NCI-H510A (cell line): ENCODE measurements around the gene MYO9B.

Source experiments
- DNase-seq: peaks from one replicate; lab custom pipeline; 2025; lab: John Stamatoyannopoulos, UW

Gene MYO9B

DNA sequence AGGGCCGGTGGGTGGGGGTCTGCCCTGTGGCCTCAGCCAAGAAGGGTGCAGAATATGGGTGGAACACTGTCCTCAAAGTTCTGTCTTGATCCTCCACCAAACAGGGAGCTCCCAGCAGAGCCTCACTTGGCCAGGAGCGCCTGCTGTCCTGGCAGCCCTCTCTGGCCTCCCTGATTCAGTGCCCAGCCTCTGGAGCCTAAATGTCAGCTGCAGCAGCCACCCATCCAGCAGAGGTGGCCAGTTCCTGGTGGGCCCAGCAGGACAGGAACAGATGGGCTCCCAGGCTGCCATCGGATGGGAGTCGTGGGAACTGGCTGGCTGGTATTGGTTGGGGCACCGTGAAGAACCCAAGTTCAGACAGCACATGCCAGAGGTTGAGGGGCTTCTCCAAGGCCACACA lies 137.8 kb downstream of the MYO9B start:
- DNase-seq: no peak

DNA sequence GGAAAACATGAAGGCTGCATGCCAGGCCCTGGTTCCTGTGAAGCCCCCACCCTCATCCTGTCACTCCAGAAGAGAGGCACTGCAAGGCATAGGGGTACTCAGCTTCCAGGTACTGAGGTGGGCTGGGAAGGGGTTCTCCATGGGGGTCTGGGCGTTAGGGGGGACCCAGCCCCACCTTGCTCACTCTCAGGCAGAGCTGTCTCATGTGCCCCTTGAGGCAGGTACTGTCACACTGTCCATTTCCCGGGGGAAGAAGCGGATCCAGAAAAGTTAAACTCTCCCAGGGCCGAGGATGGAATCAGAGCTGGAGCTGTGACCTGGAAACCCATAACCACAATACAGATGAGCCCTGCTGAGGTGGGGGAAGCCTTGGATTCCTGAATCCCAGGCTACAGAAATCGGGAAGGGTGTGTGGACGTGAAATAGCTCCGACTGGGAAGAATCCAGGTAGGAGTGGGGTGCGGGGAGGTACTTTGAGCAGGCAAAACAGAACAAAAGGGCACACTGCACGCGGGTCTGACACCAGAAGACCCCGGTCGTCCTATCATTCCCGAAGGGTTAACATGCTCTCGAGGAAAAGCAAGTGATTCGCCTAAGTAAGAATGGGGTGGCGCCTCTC lies 139.0 kb downstream of the MYO9B start:
- DNase-seq: no peak

DNA sequence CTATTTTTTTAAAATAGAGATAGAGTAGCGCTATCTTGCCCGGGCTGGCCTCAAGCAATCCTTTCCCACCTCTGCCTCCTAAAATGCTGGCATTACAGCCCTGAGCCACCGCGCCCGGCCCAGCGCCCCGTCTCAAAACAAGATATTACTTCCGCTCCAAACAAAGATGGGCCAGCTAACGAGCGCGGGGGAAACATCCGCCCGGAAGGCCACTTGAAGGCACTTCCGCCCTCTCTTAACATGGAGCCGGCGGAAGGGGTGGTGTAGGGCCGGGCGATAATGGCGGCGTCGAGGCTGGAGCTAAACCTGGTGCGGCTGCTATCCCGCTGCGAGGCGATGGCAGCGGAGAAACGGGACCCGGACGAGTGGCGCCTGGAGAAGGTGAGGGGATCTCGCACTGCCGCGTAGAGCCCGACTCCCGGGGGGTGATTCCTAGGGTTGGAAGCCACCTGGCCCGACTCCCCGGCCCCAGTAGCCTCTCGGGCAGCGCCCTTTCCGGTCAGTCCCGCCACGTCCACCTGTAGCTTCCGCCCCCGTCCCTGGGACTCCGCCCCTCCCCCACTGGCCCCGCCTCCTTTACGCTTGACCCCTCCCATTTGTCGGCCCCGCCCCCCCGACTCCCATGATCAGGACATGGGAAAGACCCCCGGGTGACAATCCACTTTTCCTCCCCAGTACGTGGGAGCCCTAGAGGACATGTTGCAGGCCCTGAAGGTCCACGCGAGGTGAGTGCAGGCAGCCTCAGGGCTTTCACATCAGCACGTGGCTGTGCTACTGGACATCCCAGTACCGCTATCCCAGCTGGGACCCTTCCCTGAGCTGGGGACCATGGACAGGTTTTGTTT lies 139.8 kb downstream of the MYO9B start, which contains the start of gene USE1:
TSS of gene USE1 (plus strand) at position 231 of the 845 bp plus-strand sequence. CDS start at position 280, 49 bp downstream.
- peak; percentile 91 for DNase-seq

DNA sequence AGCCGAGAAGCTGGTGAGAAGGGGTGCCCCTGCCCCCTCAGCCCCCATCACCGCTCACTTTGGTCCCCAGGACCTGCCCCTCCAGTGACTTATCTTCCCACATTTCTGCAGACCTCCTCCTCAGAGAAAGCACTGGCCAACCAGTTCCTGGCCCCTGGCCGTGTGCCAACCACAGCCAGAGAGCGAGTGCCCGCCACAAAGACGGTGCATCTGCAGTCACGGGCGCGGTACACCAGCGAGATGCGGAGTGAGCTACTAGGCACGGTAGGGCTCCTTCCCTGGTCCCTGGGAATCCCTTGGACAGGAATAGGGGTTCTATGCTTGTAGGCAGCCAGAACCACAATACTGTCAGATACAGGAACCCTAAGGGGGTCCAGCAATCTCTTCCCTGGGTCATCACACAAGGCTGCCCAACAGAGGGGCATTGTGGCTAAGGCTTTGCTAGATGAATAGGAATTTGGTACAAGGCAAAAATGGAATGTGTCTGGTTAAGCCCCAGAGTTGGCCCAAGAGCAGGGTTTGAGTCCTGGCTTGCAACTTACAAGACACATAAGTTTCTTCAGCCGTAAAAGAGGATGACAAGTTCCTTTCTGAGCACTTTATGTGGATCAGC lies 140.6 kb downstream of the MYO9B start:
- no peak for DNase-seq

DNA sequence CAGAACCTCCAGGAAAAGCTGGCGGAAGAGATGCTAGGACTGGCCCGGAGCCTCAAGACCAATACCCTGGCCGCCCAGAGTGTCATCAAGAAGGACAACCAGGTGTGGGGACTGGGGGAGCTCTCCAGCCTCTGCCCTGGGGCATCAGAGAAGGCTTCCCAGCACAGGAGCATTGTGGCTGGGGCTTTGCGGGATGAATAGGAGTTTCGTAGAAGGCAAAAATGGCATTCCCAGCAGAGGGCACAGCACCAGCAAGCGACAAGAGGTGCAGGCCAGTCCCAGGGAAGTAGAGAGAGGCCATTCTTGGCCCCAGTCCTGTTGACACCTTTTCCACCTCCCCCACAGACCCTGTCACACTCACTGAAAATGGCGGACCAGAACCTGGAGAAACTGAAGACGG lies 143.7 kb downstream of the MYO9B start:
- DNase-seq: no peak

DNA sequence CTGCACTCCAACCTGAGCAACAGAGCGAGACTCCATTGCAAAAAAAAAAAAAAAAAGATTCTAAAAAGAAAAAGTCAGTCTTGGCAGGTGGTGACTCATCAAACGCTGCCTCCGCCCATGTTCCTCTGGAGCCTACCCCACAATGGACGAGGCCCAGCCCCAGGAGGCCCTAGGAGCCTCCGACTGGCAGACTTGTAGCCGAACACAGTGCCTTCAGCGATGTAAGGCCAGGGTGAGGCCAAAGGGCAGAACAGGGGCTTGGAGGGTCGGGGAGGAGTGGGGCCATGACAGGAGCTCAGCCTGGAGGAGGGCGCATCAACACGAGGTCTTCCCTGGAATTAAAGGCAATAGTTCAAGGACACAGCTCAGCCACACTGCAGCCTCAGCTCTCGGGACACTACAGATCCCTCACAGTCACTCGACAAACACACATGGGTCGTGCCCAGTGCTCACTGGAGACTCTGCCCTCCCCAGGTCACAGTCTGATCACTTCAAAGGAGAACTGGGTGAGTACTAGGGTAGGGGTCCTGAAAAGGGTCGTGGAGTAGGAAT lies 144.7 kb downstream of the MYO9B start:
- DNase-seq: no peak

DNA sequence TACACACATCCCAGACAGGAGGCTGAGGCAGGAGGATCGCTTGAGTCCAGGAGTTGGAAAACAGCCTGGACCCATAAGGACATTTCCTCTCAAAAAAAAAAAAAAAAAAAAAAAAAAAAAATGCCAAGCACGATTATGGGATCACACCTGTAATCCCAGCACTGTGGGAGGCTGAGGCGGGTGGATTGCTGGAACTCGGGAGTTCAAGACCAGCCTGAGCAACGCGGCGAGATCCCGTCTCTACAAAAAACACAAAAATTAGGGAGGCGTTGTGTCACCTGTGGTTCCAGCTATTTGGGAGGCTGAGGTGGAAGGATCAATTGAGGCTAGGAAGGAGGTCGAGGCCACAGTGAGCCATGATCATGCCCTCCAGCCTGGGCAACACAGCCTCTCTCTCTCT lies 149.5 kb downstream of the MYO9B start:
- DNase-seq: no peak

DNA sequence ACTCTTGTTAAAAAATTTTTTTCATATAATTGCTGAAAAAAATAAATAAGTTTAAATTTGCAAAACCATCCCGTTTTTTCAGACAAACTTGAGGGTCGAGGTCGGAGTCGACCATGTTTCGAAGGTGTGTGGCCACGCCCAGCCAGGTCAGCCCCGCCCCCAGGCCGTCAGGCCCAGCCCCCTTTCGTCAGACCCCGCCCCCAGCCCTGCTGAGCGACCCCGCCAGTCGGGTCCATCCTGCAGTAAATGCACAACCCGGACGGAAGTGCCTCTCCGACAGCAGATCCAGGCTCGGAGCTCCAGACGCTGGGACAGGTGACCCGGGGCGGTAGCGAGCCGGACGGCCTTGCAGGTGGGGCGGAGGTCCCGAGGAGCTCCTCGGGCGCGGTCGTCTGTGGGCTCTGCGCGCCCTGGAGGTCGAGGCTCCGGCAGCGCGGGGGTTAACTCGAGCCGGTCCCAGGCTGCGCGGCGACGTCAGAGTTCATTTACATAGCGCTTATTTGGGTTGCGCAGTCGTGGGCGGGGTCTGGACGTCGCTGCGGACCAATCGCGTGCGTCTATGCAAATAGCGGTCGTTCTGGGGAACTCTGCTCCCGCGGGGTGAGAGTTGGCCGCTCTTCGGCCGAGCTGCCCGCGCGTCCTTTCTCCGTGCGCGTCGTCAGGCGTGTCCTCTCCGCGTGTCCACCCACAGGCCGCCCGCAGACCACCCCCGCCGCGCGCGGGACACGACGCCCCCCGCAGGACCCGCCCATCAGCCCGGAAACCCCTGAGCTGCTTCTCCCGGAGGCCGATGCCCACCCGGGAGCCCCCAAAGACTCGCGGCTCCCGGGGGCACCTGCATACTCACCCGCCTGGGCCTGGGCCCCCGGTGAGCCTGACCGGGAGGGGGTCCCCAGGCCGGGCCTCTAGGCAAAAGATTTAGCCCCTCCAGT lies 150.7 kb downstream of the MYO9B start, which contains the start of gene OCEL1:
TSS of gene OCEL1 (plus strand) at position 225 of the 932 bp plus-strand sequence. CDS start at position 247, 22 bp downstream.
- peak; percentile 97 for DNase-seq

DNA sequence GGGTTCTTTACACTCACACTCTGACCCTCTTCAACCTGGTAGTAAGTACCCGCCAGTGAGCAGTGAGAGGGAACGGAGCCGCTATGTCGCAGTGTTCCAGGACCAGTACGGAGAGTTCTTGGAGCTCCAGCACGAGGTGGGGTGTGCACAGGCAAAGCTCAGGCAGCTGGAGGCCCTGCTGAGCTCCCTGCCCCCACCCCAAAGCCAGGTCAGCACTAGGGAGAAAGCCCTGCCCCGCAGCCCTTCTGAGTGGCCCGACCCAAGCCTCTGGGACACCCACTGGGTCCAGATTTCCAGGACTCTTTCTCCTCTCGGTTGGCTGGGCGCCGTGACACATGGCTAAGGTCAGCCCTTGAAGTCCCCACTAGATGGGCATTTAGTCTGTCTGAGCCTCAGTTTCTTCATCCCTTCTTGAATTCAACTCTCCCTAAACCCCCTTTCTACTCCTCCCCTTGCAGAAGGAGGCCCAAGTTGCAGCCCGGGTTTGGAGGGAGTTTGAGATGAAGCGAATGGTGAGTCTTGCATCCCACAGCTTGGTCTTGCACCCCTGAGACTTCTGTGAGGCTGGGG lies 152.3 kb downstream of the MYO9B start:
- DNase-seq: no peak

DNA sequence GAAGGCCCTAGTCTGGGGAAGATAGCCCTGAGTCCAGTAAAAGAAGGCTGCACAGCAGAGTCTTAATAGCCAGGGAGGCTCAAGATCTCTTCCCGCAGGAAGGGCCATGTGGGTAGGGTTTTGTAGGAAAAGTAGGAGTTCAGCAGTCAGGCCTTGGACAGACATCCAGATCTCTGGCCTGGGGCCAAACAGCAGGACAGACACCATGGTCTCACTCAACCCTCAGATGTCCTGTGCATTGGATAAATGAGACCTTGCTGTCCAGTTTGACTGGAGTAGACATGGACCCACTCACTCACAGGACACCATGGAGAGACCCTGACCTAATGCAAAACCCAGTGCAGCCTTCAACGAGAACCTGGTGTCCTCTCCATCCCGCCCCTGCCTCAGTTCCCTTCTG lies 154.3 kb downstream of the MYO9B start:
- DNase-seq: no peak

DNA sequence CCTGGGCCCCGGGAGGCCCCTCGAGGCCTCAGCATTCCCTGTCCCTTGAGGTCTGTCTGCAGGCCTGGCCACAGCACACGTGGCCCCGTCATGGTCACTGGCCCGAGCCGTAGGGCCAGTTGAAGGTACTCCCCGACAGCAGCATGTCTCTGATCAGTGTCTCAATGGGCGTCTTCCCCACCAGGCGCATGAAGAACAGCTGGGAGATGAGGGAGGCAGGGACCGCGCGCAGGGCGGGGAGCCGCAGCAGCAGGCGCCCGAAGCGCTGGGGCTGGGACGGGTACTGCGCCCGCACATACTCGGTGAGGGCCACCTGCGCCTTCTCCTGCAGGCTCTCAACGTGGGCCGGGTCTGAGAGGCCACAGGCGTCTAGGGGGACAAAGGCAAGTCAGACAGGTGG lies 156.7 kb downstream of the MYO9B start:
- no peak for DNase-seq

DNA sequence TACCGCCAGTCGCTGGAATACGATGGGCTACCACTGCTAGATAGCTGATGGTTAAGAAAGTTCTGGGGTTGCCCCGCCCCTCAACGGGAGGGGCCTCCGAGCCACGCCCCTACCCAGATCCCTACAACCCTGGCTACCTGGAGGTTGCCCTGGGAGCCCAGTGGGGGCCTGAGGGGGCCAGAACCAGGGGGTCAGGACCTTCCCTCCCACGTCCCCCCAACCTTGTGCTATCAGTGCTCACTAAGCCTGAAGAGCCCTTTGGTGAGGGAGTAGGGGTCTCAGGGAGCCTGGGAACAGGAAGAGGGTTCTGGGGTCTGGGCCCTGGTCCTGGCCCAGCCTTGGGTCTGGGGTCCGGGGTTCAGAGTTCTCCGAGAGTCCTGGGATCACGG lies 159.3 kb downstream of the MYO9B start:
- peak; percentile 39 for DNase-seq

DNA sequence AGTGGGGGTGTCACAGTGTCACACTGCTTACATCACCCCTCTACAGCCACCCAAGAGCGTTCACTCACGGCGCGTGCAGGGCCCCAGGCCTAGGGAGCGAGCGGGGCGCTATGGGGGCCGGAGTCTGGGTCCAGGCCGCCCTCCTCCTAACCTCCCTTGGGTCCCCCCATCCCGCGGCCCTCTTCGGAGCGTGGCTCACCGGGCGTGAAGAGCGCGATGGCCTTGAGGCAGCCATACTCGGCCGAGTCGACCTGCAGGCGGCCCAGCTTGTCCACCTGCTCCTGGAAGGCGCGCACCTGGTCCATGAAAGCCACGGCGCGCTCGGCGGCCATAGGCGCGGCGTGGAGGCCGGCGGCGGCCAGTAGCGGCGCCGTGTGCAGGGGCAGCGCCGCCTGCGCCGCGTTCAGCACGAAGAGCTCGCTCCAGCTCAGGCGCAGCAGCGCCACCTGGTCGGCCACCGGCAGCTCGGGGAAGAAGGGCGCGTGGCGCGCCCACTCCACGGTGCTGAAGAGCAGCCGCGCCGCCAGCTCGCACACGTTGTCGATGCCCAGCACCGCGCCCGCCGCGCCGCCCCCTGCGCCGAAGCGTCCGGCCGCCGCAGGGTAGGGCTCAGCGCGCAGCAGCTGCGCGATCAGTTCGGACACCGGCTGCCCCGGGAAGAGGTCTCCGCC lies 159.9 kb downstream of the MYO9B start:
- DNase-seq: no peak

DNA sequence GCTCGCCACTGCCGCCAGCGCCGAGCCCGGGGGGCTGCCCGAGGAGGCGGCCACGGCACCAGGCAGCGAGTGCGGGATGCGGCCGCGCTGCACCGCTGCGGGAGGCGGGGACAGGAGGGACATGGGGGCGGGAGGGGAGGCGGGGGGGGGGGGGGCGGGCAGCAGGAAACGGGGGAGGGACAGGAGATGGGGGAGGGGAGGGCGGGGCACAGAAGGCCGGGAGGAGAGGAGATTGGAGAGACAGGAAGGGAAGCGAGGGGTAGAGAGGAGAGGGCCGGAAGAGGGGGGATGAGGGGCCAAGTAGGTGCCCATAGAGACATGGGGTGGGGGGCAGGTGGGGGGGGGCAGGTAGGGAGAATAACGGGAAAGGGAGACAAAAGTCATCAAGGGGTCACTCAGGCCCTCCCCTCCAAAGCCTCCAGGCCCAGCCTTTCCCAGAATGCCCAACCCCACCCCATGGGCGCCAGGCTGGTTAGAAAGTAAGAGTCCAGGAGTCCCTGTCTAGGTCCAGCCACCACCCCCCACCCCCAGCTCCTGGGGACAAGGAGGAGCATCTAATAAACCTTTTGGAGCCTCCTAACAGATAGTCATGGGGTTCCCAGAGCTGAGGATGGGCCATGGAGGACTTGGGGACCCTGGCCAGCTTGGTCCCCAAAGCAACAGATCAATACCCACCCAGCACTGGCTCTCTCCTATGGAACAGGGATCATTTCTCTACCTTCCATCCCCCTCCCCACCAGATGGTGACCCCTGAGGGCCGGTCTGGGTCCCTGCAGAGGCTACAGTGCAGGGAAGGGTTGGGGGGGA lies 160.6 kb downstream of the MYO9B start:
- DNase-seq: peak; percentile 49

DNA sequence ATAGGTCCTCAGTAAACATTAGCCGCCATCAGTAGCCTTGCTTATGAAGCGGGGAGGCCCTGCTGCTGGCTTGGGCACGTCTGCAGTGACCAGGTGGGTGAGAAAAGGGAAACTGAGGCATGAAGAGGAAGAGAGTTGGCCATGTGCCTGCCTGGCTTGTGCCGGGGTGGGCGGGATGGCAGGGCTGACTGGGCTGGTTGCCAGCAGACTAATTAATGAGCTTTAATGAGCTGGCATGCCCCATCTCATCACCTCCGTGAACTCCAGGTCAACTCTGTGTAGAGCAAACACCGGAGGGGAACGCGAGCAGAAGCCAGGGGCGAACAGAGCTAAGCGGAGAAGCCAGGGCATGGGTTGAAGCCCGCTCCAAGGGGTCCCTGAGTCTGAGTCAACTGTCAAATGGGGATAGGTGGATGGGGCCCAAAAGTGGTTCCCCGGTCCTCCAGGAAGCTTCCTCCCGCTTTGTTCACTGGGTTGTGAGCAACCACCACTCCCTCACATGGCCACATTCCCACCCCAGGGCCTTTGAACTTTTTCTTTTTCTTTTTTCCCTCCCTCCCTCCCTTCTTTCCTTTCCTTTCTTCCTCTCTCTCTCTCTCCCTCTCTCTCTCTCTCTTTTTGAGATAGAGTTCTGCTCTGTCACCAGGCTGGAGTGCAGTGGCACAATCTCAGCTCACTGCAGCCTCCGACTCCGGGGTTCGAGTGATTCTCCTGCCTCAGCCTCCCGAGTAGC lies 161.4 kb downstream of the MYO9B start:
- no peak for DNase-seq

DNA sequence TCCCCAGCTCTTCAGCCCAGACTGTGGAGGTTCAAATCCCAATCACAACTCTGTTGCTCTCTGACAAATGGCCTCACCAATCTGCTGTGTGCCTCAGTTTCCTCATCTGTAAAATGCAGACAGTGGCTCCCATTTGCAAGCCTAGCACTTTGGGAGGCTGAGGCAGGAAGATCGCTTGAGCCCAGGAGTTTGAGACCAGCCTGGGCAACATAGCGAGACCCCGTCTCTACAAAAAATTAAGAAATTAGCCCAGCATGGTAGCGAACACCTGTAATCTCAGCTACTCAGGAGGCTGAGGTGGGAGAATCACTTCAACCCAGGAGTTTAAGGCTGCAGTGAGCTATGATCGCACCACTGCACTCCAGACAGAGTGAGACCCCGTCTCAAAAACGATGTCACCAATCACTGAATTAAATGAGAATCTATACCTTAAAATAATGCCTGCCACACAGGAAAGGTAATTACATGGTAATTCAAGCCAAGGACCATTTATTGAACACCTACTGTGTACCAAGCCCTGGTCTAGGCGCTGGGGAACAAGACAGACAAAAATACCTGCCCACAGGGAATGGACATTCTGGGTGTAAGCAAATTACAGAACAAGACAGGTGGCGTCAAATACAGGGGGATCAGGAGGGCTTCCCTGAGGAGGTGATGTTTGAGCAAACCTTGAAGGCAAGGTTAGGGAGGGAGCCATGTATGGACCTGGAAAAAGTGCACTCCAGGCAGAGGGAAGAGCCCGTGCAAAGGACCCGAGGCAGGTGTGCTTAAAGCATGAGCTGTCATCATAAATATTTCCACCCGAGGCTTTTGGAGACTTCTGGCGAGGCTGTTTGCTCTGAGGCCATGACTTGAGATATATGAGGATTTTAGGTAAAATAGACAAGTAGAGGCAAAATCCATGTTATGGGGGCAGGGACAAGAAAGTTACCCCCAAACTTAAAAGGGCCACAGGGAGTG lies 162.4 kb downstream of the MYO9B start:
- no peak for DNase-seq

DNA sequence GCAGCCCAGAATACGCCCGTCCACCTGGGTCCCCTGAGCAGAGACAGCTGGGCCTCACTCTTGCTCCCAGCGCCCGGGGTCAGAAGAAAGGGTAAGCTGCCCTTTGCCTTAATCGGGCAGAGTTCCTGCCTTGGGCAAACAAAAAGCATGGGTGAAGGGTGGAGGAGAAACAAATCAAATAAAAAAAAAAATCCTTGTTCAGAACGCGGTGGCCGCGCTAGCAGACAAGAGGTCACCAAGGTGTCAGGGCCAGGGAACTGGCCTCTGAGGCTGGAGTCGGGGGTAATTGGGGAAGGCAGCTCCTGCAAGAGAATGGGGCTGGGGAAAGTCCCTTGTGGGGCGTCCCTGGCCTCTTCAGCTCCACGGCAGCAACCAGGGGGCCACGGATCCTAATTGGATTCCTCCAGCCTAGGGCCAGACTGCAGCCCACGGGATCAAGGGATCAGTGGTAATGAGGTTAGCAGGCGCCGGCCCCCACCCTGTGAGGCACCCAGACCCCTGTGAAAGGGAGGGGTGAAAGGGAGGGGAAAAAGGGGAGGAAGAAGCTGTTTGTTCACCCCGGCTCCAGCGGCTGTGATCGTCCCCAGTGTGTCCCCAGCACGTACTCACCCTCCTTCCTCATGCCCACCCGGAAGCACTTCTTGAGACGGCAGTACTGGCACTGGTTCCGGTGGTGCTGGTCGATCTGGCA lies 164.6 kb downstream of the MYO9B start:
- DNase-seq: no peak
